H1 (cell line): Measurements from ENCODE around the gene PACSIN1.
"Not testable (repeated sequence)": the region's sequence is repeated elsewhere in the genome, so short reads cannot be mapped to it uniquely, and the experiment has no call there.

Experiments
- CREB1 ChIP-seq: IDR thresholded peaks from 2 replicates; pipeline ENCODE4 v1.6.1; 2012; ENCODE audit warnings: inconsistent platforms
- CTCF ChIP-seq, 3 experiments: IDR thresholded peaks; 1 replicate in 2 of 3; 2 replicates in 1 of 3; pipeline versions ENCODE4 v1.5.1 to v1.6.1; 2011; ENCODE audit warnings: low read length in 3 of 3, mild to moderate bottlenecking in 3 of 3, inconsistent platforms in 2 of 3, low read depth in 1 of 3, moderate library complexity in 1 of 3; ENCODE audit not compliant: insufficient read depth in 1 of 3; ENCODE audit errors: control extremely low read depth in 1 of 3
- HDAC6 ChIP-seq: IDR thresholded peaks from one replicate; pipeline ENCODE4 v1.7.1; 2012; ENCODE audit warnings: low read depth, mild to moderate bottlenecking, inconsistent platforms, low read length, moderate library complexity

GRCh38 chr6:34483781-34484180 lies 17.9 kb downstream of the PACSIN1 start:
- TF ChIP-seq HDAC6; CREB1; CTCF (IDR thresholded peaks at IDR 0.05; ENCODE audit: control extremely low read depth in 1 of 3, insufficient read depth in 1 of 3, low read depth in 1 of 3, low read length in 3 of 3): not testable (repeated sequence)
